MCF 10A (cell line): Measurements from ENCODE around the gene SLC39A13. TPM values are rescaled to one million over a fixed set of nuclear protein-coding genes. Genes with fewer than 3 reads are reported as not detected.

ENCODE experiments used
- BruUV-seq: library from RNA; stranded (reverse); fragments of 400-500 nt; replicated peaks from 2 replicates; lab custom pipeline; 2021; lab: Mats Ljungman, UMichigan
- CTCF ChIA-PET: fragments of 300-600 bp; sonication (Branson Sonifier 250); formaldehyde crosslinking; extraction: SDS; loops from one replicate; lab custom pipeline; 2021; ENCODE audit warnings: antibody characterized with exemption, inconsistent platforms; lab: Yijun Ruan, JAX
- POLR2A ChIA-PET: fragments of 300-600, 350-650 bp; sonication (Branson Sonifier 250); formaldehyde crosslinking; extraction: SDS; loops from one replicate; lab custom pipeline; 2020; ENCODE audit warnings: antibody characterized with exemption, inconsistent platforms; lab: Yijun Ruan, JAX
- DNase-seq: peaks from one replicate; pipeline ENCODE4 v3.0.0-alpha.2; 2018; ENCODE audit not compliant: unreplicated experiment
- H3K27ac Mint-ChIP-seq: one replicate; pipeline ENCODE4 v1.8.0; 2022; ENCODE audit warnings: mild to moderate bottlenecking, low read depth, mixed read lengths; ENCODE audit not compliant: unreplicated experiment
- H3K27me3 Mint-ChIP-seq: one replicate; pipeline ENCODE4 v1.8.0; 2022; ENCODE audit warnings: mixed read lengths; ENCODE audit not compliant: insufficient read depth, unreplicated experiment
- H3K36me3 Mint-ChIP-seq: one replicate; pipeline ENCODE4 v1.8.0; 2022; ENCODE audit warnings: mild to moderate bottlenecking, moderate library complexity, mixed read lengths; ENCODE audit not compliant: insufficient read depth, unreplicated experiment
- H3K4me1 Mint-ChIP-seq: one replicate; pipeline ENCODE4 v1.8.0; 2022; ENCODE audit warnings: mixed read lengths; ENCODE audit not compliant: insufficient read depth, unreplicated experiment
- H3K4me3 Mint-ChIP-seq: one replicate; pipeline ENCODE4 v1.8.0; 2022; ENCODE audit warnings: mild to moderate bottlenecking, moderate library complexity, mixed read lengths; ENCODE audit not compliant: unreplicated experiment
- H3K9me3 Mint-ChIP-seq: one replicate; pipeline ENCODE4 v1.8.0; 2022; ENCODE audit warnings: mixed read lengths; ENCODE audit not compliant: unreplicated experiment
- CTCF ChIP-seq: fragments of 200-600 bp; IDR thresholded peaks from one replicate; pipeline ENCODE4 v1.8.0; 2022; ENCODE audit warnings: antibody characterized with exemption, mild to moderate bottlenecking; ENCODE audit not compliant: unreplicated experiment
- intact Hi-C: fragments of 100-400 bp; cut with micrococcal nuclease; formaldehyde crosslinking; loops from 2 replicates; pipeline ENCODE4 v1.14.1; 2022
- total RNA-seq: library from RNA; stranded (reverse); gene quantifications from 2 replicates; pipeline ENCODE4 v1.2.3, GENCODE V29; 2022

SLC39A13 gene
- total RNA-seq, 1 experiment from 2014 or later, result 56.5 TPM

- no peak overlapping the region for H3K27ac Mint-ChIP-seq
- no peak overlapping the region for H3K4me3 Mint-ChIP-seq
- intact Hi-C loops, result no loop called here
- BruUV-seq, result no TSS peak
- TF ChIP-seq CTCF, result no peak
- no peaks in the 10 kb centered on the region for H3K9me3 Mint-ChIP-seq
- DNase-seq, result no peak
- POLR2A ChIA-PET, result no interaction called here
- CTCF ChIA-PET, result interaction anchor here (1.3 kb wide), 1 partner anchor 13 kb away, joined by 3 read pairs; no protein-coding TSS in a partner anchor
- no peaks in the 10 kb centered on the region for H3K27me3 Mint-ChIP-seq
- H3K36me3 Mint-ChIP-seq, result no peaks in the 10 kb centered on the region
- no peaks in the 10 kb centered on the region for H3K4me1 Mint-ChIP-seq
Observed at GRCh38 chr11:47441421-47441820, 33.0 kb downstream of the SLC39A13 start.

GRCh38 chr11:47442514-47442913 is 34.1 kb downstream of the SLC39A13 start:
- POLR2A ChIA-PET, result interaction anchor here (0.7 kb wide), 1 partner anchor 33 kb away, joined by 5 read pairs; no protein-coding TSS in a partner anchor
- no peak for DNase-seq

GRCh38 chr11:47443028-47443700 is 34.8 kb downstream of the SLC39A13 start:
- POLR2A ChIA-PET, result interaction anchor here (0.7 to 0.8 kb wide), 2 partner anchors 11 to 32 kb away, joined by 5 read pairs; no protein-coding TSS in a partner anchor
- H3K4me3 Mint-ChIP-seq, result no peak overlapping the region
- intact Hi-C loops, result no loop called here
- no peak for TF ChIP-seq CTCF
- BruUV-seq, result no TSS peak
- no peak for DNase-seq
- H3K9me3 Mint-ChIP-seq, result no peaks in the 10 kb centered on the region
- H3K27ac Mint-ChIP-seq, result no peak overlapping the region
- CTCF ChIA-PET, result interaction anchor here (0.5 to 1.5 kb wide), 4 partner anchors 10 to 177 kb away, joined by 3 to 8 read pairs (median 4); no protein-coding TSS in a partner anchor
- no peaks in the 10 kb centered on the region for H3K4me1 Mint-ChIP-seq
- no peaks in the 10 kb centered on the region for H3K36me3 Mint-ChIP-seq
- H3K27me3 Mint-ChIP-seq, result no peaks in the 10 kb centered on the region

More at GRCh38 chr11:47442514-47442913, 34.1 kb downstream of the SLC39A13 start:
- CTCF ChIA-PET, result no interaction called here
- Mint-ChIP-seq H3K9me3 (no peaks in the 10 kb centered on the region), H3K36me3 (no peaks in the 10 kb centered on the region), H3K27ac (no peak overlapping the region), H3K4me1 (no peaks in the 10 kb centered on the region), H3K4me3 (no peak overlapping the region), H3K27me3 (no peaks in the 10 kb centered on the region)
- BruUV-seq, result no TSS peak
- no peak for TF ChIP-seq CTCF
- intact Hi-C loops, result no loop called here

GRCh38 chr11:47443817-47444216 is 35.4 kb downstream of the SLC39A13 start:
- ChIA-PET POLR2A (interaction anchor here (0.8 kb wide), 1 partner anchor 12 kb away, joined by 5 read pairs; no protein-coding TSS in a partner anchor), CTCF (interaction anchor here (0.5 to 1.5 kb wide), 7 partner anchors 10 to 304 kb away, joined by 3 to 8 read pairs (median 3); no protein-coding TSS in a partner anchor)
- no peak overlapping the region for H3K4me3 Mint-ChIP-seq
- H3K27me3 Mint-ChIP-seq, result no peaks in the 10 kb centered on the region
- no peaks in the 10 kb centered on the region for H3K4me1 Mint-ChIP-seq
- intact Hi-C loops, result no loop called here
- BruUV-seq, result no TSS peak
- no peaks in the 10 kb centered on the region for H3K36me3 Mint-ChIP-seq
- DNase-seq, result no peak
- H3K27ac Mint-ChIP-seq, result no peak overlapping the region
- no peak for TF ChIP-seq CTCF
- no peaks in the 10 kb centered on the region for H3K9me3 Mint-ChIP-seq
